Testis (tissue), 3 donors: ENCODE measurements around the gene TFCP2. TPM values are rescaled to one million over a fixed set of nuclear protein-coding genes. Genes with fewer than 3 reads are reported as not detected.
A peak's percentile ranks its signal among the peaks of the same experiment; 100 is the strongest.
"Not testable (repeated sequence)": the region's sequence is repeated elsewhere in the genome, so short reads cannot be mapped to it uniquely, and the experiment has no call there.

Experiments used
- DNase-seq: peaks from one replicate; pipeline ENCODE4 v3.0.0-alpha.2; 2019
- H3K27ac ChIP-seq, 2 donors: fragments of 200-600 bp; sonication (generic); one replicate each; pipeline ENCODE4 v1.5.1; 2019
- H3K27me3 ChIP-seq: fragments of 200-600 bp; sonication (generic); one replicate; pipeline ENCODE4 v1.5.1; 2019
- H3K36me3 ChIP-seq: fragments of 200-600 bp; sonication (generic); one replicate; pipeline ENCODE4 v1.5.1; 2017; ENCODE audit warnings: low read depth; ENCODE audit errors: missing control alignments
- H3K4me1 ChIP-seq: fragments of 200-600 bp; sonication (generic); one replicate; pipeline ENCODE4 v1.5.1; 2019
- H3K4me3 ChIP-seq, 2 donors: fragments of 200-600 bp; sonication (generic); one replicate each; pipeline ENCODE4 v1.5.1; 2017 to 2019
- H3K9me3 ChIP-seq: fragments of 200-600 bp; sonication (generic); one replicate; pipeline ENCODE4 v1.5.1; 2017
- POLR2A ChIP-seq: fragments of 450-650 bp; IDR thresholded peaks from one replicate; pipeline ENCODE4 v1.6.1; 2017; ENCODE audit warnings: antibody characterized with exemption, mild to moderate bottlenecking, moderate library complexity
- WGBS, 2 donors: methylation state at CpG; one replicate each; pipeline ENCODE4 v1.1.5; 2018; 5-methylcytosine and 5-hydroxymethylcytosine counted together
- intact Hi-C: fragments of 100-400 bp; cut with DNase I; formaldehyde crosslinking; loops from one replicate; pipeline ENCODE4 v1.15.1; 2023; ENCODE audit warnings: low total_unique reads
- polyA plus RNA-seq: library from polyadenylated mRNA; stranded (reverse); fragments of 350-450 nt; fragmentation: Illumina TruSeq; extraction: RNeasy Lipid Tissue Mini Kit (QIAGEN cat#74804); gene quantifications from one replicate; pipeline ENCODE4 v1.2.3, GENCODE V29; 2014; ENCODE audit warnings: low read depth, low replicate concordance; ENCODE audit not compliant: insufficient read depth
- total RNA-seq, 2 donors: library from RNA; depleted of rRNA; stranded (reverse); fragments of >200 nt; gene quantifications; one replicate each; pipeline ENCODE4 v1.2.3, GENCODE V29; 2016
- TF ChIP-seq, protein P1 (sequence below), 3 experiments: fragments of 450-650 bp in 2 of 3; fragments of 200-600 bp in 1 of 3; sonication (generic) in 1 of 3; IDR thresholded peaks; one replicate each; pipeline ENCODE4 v1.5.1; 2016 to 2019; ENCODE audit warnings: antibody characterized with exemption in 3 of 3, mild to moderate bottlenecking in 2 of 3, moderate library complexity in 1 of 3

TFCP2 gene
- total and polyA plus RNA-seq, 3 donors from 2014 or later: 13.8 to 17.2 (median 16.2) TPM

DNA sequence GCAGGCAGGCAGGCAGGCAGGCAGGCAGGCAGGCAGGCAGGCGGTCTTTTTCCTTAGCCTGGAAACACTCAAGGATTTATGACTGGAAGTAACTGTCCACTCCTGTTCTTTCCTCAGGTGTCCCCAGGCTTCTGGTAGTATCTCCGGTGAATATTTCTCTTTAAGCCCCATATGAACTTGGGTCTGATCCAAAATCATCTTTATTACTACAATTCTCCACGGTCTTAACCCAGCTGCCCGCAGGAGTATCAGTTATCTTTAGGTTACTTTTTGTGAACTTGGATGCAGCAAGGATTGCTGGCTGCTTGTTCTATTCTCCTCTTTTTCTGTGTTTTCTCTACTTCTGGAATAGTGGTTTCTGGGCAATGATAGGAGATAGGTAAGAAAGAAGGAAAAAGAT lies 92.8 kb downstream of the TFCP2 start:
- H3K36me3 ChIP-seq: no peaks in the 10 kb centered on the region
- no peak for TF ChIP-seq POLR2A
- TF ChIP-seq, protein P1, sequence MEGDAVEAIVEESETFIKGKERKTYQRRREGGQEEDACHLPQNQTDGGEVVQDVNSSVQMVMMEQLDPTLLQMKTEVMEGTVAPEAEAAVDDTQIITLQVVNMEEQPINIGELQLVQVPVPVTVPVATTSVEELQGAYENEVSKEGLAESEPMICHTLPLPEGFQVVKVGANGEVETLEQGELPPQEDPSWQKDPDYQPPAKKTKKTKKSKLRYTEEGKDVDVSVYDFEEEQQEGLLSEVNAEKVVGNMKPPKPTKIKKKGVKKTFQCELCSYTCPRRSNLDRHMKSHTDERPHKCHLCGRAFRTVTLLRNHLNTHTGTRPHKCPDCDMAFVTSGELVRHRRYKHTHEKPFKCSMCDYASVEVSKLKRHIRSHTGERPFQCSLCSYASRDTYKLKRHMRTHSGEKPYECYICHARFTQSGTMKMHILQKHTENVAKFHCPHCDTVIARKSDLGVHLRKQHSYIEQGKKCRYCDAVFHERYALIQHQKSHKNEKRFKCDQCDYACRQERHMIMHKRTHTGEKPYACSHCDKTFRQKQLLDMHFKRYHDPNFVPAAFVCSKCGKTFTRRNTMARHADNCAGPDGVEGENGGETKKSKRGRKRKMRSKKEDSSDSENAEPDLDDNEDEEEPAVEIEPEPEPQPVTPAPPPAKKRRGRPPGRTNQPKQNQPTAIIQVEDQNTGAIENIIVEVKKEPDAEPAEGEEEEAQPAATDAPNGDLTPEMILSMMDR (IDR thresholded peaks at IDR 0.05): no peak
- no peaks in the 10 kb centered on the region for H3K27me3 ChIP-seq
- 56 to 71% methylated on average over 4 of the region's 4 CpGs for WGBS, 2 donors
- no peak for DNase-seq
- no peak overlapping the region for H3K27ac ChIP-seq
- peaks cover 44% of the 10 kb centered on the region for H3K4me1 ChIP-seq
- H3K4me3 ChIP-seq: no peak overlapping the region
- intact Hi-C loops: no loop called here
- no peaks in the 10 kb centered on the region for H3K9me3 ChIP-seq

DNA sequence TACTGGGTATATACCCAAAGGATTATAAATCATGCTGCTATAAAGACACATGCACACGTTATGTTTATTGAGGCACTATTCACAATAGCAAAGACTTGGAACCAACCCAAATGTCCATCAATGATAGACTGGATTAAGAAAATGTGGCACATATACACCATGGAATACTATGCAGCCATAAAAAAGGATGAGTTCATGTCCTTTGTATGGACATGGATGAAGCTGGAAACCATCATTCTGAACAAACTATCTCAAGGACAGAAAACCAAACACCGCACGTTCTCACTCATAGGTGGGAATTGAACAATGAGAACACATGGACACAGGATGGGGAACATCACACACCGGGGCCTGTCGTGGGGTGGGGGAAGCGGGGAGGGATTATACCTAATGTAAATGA lies 94.1 kb downstream of the TFCP2 start:
- DNase-seq, H3K27ac ChIP-seq, H3K27me3 ChIP-seq, intact Hi-C loops, H3K9me3 ChIP-seq, H3K36me3 ChIP-seq, H3K4me3 ChIP-seq: not testable (repeated sequence)
- H3K4me1 ChIP-seq: peaks cover 44% of the 10 kb centered on the region
- WGBS, 2 donors: 93% methylated on average over 6 of the region's 6 CpGs

DNA sequence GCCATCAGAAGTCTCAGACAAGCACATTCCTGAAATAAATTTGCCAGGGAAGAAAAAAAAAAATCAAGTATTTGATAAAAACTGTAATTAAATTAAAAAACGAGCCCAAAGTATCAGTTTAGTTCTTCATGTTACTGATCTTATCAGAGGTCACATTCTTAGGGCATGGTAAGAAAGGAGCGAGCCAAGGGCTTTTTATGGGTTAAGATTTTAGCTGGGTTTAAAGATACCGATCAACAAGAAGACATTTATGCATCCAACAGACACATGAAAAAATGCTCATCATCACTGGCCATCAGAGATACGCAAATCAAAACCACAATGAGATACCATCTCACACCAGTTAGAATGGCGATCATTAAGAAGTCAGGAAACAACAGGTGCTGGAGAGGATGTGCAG lies 94.6 kb downstream of the TFCP2 start:
- not testable (repeated sequence) for H3K27ac ChIP-seq

DNA sequence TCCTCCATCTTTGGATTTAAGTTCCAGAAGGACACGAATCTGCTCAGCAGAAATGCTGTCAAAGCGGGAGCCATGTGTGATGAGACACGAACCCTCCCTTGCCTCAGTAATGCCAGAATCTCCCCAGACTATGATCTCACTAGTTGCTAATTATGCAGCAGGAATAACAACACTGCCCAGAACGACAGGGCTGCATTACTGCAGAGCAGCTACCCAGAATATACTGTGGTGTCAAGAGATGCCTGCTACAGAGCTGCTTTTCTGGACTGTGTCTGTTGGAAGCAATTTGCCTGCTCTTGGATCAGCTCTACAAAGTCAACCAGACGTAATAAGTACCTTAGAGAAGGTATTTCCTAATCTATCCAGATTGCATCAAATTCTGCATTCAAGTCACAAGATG lies 95.0 kb downstream of the TFCP2 start:
- 33 to 49% methylated on average over 5 of the region's 5 CpGs for WGBS, 2 donors
- H3K9me3 ChIP-seq: no peaks in the 10 kb centered on the region
- no peak overlapping the region for H3K4me3 ChIP-seq
- H3K27me3 ChIP-seq: no peaks in the 10 kb centered on the region
- peak; percentile 42 for DNase-seq
- H3K27ac ChIP-seq: no peak overlapping the region
- intact Hi-C loops: no loop called here
- no peaks in the 10 kb centered on the region for H3K36me3 ChIP-seq
- TF ChIP-seq POLR2A: no peak
- TF ChIP-seq, protein P1 (IDR thresholded peaks at IDR 0.05): no peak
- H3K4me1 ChIP-seq: peaks cover 44% of the 10 kb centered on the region

More for the DNA sequence above, 94.6 kb downstream of the TFCP2 start:
- H3K4me3 ChIP-seq, H3K9me3 ChIP-seq, H3K27me3 ChIP-seq, H3K36me3 ChIP-seq, intact Hi-C loops, DNase-seq: not testable (repeated sequence)
- peaks cover 44% of the 10 kb centered on the region for H3K4me1 ChIP-seq
- WGBS, 2 donors: 61 to 75% methylated on average over 5 of the region's 5 CpGs

DNA sequence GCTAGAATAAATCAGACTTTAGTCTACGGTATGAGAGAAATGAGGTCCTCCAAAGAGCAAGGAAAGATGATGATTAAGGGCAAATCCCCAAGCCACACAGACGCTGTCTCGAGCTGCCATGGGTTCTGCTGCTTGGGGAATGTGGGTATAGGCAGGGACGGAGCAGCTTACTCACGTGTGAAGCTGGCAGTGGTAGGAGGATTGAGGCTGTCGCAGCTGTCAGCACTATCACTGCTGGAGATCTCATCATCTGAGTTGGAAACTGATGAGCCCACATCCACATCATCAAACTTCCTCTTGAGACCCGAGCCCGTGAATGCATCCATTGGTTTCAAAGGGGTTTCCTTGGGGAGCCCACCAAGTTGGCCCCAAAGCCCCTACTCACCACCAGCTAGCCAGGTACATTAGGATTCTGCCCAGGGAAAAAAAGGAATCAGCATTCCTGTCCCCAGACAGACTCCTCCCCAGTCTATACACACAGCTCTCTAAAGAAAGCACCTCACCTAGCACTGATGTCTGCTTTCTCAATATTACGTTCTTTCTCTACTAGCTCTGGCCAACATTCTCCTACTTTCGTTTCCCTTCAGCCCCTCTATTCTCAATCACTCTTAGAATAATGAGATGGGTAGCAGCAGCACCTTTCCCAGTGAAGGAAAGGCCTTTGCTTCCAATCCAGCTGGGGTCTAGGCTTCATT lies 96.6 kb downstream of the TFCP2 start:
- H3K27ac ChIP-seq: no peak overlapping the region
- H3K4me1 ChIP-seq: peaks cover 35% of the 10 kb centered on the region

More for the DNA sequence above, 96.6 kb downstream of the TFCP2 start:
- intact Hi-C loops: no loop called here
- H3K36me3 ChIP-seq: no peaks in the 10 kb centered on the region
- no peaks in the 10 kb centered on the region for H3K27me3 ChIP-seq
- H3K4me3 ChIP-seq: no peak overlapping the region
- DNase-seq: no peak
- WGBS, 2 donors: 83 to 86% methylated on average over 10 of the region's 10 CpGs
- H3K9me3 ChIP-seq: no peaks in the 10 kb centered on the region
- TF ChIP-seq, protein P1 (IDR thresholded peaks at IDR 0.05): no peak
- TF ChIP-seq POLR2A: no peak
